AG08395 (cell line): ENCODE measurements around the gene ZP4.

Source experiments
- DNase-seq: peaks from one replicate; pipeline ENCODE4 v3.0.0; 2012; ENCODE audit warnings: mixed read lengths, low spot score

The ZP4 gene, protein sequence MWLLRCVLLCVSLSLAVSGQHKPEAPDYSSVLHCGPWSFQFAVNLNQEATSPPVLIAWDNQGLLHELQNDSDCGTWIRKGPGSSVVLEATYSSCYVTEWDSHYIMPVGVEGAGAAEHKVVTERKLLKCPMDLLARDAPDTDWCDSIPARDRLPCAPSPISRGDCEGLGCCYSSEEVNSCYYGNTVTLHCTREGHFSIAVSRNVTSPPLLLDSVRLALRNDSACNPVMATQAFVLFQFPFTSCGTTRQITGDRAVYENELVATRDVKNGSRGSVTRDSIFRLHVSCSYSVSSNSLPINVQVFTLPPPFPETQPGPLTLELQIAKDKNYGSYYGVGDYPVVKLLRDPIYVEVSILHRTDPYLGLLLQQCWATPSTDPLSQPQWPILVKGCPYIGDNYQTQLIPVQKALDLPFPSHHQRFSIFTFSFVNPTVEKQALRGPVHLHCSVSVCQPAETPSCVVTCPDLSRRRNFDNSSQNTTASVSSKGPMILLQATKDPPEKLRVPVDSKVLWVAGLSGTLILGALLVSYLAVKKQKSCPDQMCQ

DNA sequence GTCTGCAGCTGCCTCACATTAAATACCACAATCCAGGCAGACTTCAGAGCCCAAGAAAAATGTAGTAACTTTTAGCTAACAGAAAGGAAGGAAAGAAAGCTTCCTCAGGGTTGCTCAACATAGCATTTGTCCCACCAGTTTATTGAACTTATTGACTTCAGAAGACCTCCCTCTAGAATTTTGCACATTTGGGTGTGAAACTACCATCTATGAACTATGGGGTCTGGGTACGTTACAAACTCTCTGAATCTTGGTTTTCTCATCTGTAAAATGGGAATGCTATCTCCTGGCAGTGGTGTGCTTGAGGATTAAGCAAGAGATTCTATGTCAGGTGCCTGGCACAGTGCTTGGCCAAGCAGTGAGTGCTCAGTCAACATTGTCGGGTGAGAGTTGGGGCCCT lies at the start of gene ZP4:
Gene ZP4, minus strand, starts transcription at position 101 of the 400 bp plus-strand sequence. CDS start 287 bp downstream, outside the sequence.
- no peak for DNase-seq

DNA sequence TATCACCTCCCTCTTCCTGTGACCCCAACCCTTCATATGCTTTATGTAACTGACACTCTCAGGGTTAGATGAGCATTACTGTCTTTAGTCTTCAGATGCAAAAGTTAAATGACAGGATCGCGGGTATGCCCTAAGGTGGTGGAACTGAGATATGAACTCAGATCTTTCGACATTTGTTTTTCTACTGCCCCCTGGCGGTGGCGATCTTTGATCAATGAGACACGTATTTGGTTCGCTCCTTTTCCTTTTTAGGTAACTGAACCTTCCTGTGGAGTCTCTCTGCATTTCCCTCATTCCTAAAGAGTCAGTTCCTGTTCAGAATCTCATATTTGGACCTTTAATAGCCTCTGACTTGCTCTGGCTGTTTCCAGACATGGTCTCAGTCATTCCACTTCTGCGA lies 47.8 kb upstream of the ZP4 start:
- DNase-seq = no peak

DNA sequence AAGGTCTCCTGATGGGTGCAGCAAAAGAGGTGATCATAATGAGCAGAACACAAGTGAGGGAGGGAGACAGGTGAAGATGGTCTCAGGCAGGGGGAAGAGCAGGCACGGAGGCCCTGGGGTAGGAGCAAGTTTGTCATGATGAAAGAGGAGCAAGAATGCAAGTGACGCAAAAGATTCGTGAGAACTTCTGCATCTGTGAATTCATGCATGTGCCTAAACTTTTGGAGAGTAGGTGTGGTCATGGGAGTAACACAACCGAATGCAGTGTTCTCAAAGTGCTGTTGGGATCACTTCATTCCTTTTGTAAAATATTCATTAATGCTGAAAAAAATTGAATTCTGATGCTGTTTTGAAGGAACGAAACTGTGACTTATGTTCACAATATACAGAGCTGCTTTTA lies 47.3 kb upstream of the ZP4 start:
- no peak for DNase-seq

DNA sequence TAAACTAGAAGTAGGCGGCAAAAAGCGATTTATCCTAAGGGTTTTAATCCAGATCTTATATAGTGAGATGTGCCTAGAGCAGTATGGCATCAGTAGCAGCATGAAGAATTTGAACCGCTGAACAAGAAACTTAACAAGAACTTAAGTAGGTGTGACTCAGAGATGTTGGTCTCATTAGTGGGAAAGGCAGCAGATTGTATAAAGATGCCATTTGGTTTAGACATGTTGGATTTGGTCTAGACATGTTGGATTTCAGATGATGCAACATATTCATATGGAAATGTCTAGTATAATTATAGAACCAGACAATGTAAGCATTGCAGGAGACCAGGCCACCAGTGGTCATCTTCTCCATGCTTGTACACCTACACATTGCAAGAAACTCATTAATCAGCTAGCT lies 42.1 kb upstream of the ZP4 start:
- DNase-seq = no peak

DNA sequence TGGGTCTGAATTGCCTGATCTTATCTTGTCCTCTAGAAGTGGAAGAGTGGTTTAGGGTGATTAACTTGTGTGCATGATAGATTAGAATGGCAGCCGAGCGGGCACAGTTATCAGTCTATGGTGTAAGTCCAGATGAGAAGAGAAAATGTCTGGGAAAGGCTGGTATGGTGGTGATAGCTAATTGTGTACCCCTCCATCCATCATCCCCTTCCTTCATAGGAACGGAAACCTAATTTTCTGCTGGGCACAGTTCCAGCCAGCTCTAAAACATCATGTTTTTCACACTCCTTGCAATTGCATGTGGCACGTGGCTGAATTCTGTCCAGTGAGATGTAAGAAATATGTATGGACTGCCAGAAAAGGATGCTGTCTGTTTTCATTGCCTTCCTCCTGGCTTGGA lies 40.9 kb upstream of the ZP4 start:
- DNase-seq = no peak

DNA sequence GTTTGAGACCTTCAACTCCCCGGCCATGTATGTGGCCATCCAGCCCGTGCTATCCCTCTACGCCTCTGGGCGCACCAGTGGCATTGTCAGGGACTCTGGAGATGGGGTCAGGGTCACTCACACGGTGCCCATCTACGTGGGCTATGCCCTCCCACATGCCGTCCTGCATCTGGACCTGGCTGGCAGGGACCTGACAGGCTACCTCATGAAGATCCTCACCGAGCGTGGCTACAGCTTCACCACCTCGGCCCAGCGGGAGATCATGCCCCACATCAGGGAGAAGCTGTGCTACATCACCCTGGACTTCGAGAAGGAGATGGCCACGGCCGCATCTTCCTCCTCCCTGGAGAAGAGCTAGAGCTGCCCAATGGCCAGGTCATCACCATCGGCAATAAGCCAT lies 36.5 kb upstream of the ZP4 start:
- DNase-seq = no peak

DNA sequence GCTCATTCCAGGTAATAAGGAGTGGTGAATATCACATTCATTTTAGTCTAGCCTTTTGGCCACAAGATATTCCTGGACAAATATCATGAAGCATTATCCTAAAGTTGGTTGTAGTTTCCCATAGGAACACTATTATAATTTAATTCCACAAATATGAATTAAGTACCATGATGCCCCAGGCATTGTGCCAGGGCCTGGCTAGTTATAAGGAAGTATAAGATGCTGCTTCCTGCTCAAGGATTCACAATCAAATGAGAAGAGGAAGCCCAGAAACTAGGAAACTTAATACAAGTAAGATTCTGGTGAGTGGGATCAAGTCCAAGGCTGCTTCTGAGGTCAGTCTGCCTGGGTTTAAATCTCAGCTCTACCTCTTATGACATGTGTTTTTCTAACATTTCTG lies 30.6 kb upstream of the ZP4 start:
- no peak for DNase-seq

DNA sequence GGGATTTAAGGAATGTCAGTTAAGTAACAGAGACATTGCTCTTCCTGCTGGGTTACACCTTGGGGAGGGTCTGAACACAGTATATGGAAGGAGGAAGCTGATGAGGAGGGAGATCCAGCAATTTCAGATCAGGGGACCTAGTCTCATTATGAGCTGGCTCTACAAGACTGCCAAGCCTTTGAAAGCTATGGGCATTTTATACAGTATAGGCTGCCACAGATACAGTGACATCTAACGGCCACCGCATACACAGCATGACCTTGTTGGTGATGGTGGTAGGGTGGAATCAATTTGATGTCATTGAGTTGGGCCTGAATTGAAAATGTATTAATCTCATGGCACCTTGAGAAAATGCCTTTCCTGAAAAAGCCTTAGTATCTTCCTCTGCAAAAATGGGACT lies 22.6 kb upstream of the ZP4 start:
- no peak for DNase-seq

DNA sequence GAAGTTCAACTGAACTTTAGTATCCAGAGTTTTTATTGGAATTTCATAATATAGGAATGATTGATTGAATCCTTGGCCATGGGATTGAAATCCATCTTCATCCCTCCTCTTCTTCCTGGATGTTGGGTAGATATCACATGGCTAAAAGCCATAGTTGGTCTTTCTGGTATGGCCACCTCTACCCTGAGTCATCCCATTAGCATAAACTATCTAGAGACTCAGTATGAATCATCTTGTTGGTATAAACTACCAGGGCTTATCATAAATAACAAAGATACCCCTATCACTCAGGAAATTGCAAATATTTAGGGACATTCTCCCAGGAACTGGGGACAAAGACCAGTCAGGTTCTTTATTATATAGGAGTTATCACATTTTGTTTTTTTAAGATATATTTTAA lies 21.2 kb upstream of the ZP4 start:
- no peak for DNase-seq

DNA sequence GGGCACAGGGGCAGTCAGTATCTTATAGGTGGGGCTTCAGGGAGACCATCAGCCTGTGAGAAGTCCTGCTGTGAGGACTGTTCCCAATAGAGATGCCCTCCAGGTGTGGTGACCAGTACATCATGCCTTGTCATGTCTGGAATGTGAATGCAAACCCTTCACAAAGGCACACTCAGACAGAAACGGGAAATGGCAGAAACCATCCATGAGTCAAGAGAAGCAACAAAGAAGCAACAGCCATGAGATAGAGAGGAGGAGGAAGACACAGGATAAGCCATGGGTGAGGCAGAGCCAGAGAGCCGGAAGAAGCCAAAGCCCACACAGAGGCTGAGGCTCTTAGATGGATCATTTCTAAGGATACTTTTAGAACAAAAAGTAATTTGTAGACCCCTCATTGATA lies 20.1 kb upstream of the ZP4 start:
- DNase-seq = no peak

DNA sequence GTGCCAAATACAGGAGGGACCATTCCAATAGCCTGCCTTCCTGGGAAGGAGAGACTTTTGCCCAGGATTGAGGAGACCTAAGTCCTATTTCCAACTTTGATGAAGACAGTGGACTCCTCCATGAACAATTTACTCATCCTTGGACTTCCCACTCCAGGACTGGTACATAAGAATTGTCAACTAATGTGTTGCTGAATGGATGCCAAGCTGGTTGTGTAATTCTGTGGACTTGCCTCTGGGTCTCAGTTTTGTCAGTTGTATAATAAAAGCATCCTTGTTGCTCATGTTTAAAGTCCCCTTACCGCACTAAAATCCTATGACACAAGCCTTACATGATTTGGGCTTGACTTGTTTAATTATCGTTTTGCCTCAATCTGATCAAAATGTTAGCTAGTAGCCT lies 13.2 kb upstream of the ZP4 start:
- DNase-seq = no peak

DNA sequence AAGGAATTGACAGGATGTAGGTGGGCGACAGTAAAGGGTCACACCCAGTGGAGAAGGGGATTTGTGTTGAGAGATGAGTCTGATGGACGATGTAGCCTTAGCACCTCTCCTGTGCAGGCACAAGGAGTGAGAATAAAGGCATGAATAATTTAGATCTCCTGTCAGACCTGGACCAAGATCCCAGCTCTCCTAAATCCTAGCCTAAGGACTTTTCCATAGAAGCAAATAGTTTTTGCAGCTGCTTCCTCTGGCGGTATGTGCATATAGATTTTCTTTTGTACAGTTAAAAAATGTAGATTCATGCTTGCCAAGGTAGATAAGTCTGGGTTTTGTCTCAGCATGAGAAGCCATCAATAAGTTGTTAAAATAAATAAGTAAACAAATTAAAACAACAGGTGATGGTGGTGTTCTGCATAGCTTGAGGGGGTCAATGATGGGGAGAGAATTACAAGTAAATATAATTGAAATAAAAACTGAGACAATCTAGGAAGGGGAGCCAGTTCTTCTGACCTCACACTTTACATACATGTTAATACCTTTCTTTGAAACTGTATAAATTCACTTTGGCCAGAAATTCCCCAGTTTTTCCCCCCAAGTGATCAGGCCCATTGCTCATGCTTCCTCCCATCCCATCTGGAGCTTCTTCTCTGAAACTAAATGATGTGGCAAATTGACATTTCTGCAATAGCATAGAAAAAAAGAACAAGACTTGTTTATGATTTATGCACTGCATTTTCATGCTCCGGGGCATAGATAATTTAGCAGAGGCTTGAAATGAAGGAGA lies 12.4 kb upstream of the ZP4 start:
- DNase-seq = no peak

DNA sequence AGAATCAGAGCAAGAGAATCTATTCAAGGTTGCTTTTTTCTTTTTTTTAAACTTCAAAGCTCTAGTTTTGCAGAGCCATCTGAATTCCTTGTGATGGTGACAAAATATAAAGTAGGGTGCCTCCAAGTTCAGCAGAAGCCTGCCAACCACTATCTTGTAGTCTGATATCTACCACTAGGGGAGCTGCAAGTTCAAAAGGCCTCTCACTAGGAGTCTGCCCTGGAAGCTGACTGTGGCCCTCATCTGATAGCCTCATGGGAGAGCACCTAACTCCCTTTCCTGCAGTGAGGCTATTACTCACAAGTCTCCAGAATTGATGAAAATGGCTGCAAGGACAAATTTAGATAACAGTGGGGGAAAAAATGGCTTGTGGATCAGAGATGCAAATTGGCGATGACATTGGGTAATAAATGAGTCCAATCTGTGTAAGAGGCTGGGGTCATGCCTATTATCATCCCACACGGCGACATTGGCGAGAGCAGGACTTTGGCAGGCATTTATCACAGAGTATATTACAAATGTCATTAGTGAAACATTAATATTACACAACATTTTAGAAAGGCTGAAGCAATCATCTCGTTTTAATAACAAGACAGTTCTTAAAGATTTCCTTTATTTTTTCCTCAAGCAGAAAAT lies 10.7 kb upstream of the ZP4 start:
- no peak for DNase-seq

DNA sequence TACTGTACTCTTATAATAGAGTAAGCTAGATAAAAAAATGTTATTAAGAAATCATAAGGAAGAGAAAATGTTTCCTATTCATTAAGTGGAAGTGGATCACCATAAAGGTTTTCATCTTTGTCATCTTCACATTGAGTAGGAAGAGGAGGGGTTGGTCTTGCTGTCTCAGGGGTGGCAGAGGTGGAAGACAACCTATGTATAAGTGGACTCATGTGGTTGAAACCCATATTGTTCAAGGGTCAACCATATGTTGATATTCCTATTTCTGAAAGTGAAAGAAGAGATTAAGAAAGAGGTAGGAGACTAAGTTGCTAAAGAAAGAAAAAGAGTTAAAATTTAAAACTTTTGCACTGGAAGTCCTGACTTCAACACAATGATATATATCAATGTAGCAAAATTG lies 4.9 kb upstream of the ZP4 start:
- DNase-seq = no peak

DNA sequence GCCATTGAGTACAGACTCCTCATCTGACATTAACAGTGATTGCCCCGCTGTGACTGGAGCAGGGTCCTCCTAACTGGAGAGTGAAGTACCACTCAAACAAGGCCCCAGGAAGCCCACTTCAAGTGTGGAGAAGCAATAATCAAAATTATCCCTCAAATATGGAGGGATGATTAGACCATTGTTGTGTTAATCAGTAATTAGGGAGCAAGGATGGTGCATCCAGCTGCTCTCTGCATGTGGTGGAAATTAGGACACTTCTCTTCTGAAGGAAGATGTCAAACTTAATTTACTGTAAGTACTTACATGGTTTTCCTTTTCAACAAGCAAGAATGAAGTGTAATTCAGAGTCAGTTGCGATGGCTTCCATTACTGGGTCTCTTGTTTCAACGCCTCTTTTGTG lies 3.4 kb upstream of the ZP4 start:
- no peak for DNase-seq

DNA sequence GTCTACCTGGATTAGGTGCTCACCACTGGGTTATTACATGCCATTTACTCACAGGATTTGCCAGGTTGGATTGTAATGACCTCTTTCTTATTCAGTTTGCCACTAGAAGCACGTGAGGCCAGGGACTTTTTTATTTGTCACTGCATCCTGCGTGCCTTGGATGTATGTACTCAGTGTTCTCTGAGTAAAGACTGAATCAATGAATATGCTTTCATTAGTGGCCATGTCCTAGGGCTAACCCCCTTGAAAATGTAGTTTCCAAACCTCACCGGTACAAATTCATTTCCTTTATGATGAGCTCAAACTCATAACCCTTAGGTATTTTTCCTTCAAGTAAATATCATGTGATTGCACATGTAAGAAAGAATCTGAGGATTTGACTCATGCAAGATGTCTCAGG lies 1.3 kb upstream of the ZP4 start:
- no peak for DNase-seq

DNA sequence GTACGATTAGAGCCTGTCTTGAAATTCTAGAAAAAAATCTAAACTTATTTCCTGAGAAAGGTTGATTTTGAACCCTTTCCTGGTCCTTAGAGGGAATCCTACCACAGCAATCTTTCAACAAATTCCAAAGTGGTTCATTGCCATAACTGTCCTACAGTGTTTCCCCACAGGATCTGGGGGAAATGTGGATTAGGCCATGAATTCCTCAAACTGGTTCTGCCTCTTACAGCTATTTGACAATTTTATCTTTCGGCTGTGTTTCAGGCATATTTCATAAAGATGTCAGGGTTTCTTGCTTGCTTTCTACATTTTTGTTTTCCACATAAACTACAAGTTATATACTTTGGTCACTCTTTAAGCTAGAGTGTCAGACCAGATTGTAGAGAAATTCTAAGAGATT lies 544 bp upstream of the ZP4 start:
- DNase-seq = no peak

DNA sequence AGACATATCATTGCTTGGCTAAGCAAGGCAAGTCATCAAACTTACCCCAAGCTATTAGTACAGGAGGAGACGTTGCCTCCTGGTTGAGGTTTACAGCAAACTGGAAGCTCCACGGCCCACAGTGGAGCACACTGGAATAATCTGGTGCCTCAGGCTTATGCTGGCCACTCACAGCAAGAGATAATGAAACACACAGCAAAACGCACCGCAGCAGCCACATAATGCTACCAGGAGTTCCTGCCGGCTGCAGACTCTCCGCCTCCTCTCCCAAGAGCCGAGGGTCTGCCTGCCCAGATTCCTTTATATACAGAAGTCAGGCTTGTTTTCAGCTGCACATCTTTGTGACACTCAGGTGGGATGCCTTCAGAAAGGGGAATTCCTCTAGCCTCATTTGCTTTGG lies 306 bp downstream of the ZP4 start:
- no peak for DNase-seq

DNA sequence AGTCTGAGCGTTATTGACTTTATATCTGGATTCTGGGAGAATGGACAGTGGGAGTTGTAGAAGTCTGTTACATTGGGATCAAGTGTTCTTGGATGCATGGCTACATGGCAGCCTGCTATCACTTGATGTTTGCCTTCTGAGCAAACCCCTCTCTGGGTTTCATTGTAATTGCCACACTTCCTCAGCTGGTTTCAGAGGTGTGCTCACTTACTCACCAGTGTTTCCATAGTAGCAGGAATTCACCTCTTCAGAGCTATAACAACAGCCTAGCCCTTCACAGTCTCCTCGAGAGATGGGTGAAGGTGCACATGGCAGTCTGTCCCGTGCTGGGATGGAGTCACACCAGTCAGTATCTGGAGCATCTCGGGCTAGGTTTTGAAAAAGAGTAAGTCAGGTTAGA lies 2.6 kb downstream of the ZP4 start:
- no peak for DNase-seq

DNA sequence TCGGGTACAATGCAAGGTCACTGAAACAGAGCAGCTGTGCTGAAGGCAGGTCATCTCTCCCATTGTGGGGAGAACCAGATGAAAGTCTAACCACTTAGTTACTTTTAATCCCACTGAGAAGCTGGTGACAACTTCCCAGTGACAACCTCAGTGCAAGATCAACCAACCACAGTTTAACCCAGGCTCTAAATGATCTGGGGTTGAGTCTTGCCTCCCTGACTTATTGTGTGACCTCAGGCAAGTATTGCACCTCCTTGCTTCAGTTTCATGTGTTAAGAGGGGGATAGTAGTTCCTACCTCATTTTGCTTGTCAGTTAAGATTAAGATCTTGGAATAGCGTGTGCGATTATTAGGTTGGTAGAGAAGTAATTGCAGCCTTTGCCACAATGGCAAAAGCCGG lies 3.2 kb downstream of the ZP4 start:
- no peak for DNase-seq

DNA sequence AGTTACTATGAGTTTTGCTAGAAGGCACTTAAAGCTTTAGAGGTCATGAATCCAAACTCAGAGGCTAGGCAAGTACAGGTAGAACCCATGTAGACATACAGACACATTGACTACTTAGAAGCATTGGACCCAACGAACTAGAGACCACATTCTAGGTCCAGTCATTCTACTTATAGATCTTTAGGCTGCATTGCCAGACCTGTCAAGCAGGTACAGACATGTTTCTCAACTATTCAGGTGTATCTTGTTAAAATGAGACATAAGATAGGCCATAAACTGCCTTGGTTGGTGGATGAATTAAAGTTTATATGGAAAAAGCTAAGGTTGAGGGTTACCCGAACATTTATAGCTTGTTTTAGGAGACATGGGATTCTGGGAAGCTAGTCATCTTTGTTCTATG lies 6.5 kb downstream of the ZP4 start:
- no peak for DNase-seq

DNA sequence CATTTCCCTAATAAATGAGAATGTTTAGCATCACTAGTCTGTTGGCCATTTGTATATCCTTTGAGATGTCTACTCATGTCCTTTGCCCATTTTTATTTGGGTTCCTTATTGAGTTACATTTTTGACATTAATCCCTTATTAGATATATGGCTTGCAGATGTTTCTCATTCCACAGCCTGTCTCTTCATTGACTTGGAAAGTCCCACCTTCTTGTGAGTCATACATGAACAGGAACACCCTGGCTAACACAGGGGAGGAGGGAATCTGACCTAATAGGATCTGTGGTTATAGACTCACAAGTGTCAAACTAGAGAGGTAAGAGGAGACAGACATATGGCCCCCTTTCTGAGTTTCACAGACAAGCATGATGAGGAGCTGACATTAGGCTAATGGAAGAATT lies 11.5 kb downstream of the ZP4 start:
- no peak for DNase-seq

DNA sequence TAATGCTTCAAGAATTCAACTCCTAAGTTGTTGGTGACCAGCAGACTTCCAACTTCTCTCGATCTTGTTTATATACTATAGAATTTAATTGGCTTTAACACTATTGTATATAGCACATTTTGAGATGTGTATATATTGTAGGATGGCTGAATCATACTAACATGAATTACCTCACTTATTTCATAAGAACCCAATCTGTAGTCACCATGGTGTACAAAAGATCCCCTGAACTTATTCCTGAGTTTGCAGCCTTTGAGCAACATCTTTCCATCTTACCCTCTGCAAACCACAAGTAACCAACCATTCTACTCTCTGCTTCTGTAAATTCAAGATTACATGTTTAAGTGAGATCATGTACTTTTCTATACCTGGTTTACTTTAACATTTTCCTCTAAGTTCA lies 12.3 kb downstream of the ZP4 start:
- no peak for DNase-seq
